Hematopoietic multipotent progenitor cell treated with erythropoietin and hydrocortisone succinate and interleukin-3 and kit ligand, for 15 days (in vitro differentiated cells): ENCODE results near the gene COA1.
"Not testable (repeated sequence)": the region's sequence is repeated elsewhere in the genome, so short reads cannot be mapped to it uniquely, and the experiment has no call there.

ENCODE experiments used
- DNase-seq: peaks from one replicate; pipeline ENCODE4 v3.0.0-alpha.2; 2015; ENCODE audit warnings: low spot score

COA1 gene, protein sequence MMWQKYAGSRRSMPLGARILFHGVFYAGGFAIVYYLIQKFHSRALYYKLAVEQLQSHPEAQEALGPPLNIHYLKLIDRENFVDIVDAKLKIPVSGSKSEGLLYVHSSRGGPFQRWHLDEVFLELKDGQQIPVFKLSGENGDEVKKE

GRCh38 chr7:43729214-43729923, at the start of gene COA1:
Gene COA1, minus strand, starts transcription at chr7:43729523. Its CDS starts 80,909 bp downstream, at chr7:43648614.
- peak; percentile 86 for DNase-seq

DNA sequence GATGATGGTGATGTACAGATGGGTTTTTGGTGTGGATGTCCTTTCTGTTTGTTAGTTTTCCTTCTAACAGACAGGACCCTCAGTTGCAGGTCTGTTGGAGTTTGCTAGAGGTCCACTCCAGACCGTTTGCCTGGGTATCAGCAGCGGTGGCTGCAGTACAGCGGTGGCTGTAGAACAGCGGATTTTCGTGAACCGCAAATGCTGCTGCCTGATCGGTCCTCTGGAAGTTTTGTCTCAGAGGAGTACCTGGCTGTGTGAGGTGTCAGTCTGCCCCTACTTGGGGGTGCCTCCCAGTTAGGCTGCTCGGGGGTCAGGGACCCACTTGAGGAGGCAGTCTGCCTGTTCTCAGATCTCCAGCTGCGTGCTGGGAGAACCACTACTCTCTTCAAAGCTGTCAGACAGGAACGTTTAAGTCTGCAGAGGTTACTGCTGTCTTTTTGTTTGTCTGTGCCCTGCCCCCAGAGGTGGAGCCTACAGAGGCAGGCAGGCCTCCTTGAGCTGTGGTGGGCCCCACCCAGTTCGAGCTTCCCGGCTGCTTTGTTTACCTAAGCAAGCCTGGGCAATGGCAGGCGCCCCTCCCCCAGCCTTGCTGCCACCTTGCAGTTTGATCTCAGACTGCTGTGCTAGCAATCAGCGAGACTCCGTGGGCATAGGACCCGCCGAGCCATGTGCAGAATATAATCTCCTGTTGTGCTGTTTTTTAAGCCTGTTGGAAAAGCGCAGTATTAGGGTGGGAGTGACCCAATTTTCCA, 49.1 kb upstream of the COA1 start:
- not testable (repeated sequence) for DNase-seq

- not testable (repeated sequence) for DNase-seq
Measured at GRCh38 chr7:43775255-43775654, 45.9 kb upstream of the COA1 start.

DNA sequence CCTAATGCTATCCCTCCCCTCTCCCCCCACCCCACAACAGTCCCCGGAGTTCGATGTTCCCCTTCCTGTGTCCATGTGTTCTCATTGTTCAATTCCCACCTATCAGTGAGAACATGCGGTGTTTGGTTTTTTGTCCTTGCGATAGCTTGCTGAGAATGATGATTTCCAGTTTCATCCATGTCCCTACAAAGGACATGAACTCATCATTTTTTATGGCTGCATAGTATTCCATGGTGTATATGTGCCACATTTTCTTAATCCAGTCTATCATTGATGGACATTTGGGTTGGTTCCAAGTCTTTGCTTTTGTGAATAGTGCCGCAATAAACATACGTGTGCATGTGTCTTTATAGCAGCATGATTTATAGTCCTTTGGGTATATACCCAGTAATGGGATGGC, 43.9 kb upstream of the COA1 start:
- not testable (repeated sequence) for DNase-seq

- DNase-seq = no peak
Measured at GRCh38 chr7:43771573-43771972, 42.2 kb upstream of the COA1 start.

DNA sequence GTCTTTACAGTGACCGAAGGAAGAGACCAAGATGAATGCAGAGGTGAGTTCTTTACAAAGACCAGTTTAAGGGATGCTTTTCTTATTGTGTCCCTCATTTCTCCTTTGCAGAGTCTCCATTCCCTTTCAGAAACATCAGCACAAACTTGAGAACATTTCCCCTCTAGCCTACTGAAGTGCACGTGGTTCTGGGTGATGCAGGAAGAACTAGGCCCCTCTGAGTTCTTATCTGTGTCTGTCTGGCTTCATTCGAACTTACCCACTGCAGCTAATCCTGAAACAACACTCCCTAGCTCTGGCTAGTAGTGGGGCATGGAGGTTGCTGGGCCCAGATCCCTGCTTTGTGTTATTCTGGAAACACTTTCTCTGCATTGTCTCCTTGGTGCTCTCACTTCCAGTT, 41.8 kb upstream of the COA1 start:
- DNase-seq = peak; percentile 45

GRCh38 chr7:43769791-43770465, 40.6 kb upstream of the COA1 start:
- DNase-seq = no peak

DNA sequence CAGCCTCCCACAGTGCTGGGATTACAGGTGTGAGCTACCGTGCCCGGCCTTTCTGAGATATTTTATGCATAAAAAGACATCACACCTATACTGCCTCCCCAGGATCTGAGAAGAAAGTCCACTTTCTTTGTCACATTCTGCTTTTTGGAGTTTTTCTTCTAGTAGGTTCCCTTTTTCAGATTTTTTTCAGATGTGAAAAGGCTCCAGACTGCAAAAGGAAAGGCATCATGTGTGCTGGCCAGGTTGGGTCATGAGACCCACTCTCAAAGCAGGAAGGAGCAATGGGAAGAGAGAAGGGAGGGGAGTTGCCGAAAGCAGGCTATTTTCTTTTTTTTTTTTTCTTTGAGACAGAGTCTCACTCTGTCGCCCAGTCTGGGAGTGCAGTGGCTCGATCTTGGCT, 40.0 kb upstream of the COA1 start:
- no peak for DNase-seq

GRCh38 chr7:43768887-43769272, 39.6 kb upstream of the COA1 start:
- peak; percentile 42 for DNase-seq

DNA sequence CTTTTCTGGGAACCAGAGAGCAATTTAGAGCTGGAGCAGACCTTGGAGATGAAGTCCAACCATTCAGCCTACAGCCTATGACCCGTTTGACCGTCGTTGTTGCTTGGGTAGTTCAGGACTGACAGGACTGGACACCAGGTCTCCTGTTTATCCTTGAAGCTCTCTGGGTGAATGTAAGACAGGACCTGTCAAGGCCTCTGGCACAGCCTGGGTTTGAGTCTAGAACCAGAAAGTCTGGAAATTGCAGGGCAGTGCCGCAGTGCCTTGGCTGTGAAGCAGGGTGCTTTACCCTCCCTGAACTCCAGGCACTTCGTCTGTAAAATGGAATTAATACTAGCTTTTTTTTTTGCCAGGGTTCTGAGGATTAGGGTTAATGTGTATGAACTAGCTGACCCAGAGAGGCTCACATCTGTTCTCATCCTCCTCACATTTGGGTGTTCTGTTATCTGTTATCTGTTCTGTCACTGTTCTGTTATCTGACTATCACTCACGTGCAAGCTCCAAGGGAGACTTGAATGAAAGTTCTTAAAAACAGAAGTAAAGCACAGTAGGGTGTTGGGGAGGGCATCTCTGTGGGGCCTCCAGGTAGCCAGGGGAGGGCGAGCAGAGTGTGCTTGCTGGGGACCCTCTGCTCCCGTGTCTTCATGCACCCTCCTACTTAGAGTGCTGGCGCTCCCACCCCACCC, 39.0 kb upstream of the COA1 start:
- peak; percentile 27 for DNase-seq

DNA sequence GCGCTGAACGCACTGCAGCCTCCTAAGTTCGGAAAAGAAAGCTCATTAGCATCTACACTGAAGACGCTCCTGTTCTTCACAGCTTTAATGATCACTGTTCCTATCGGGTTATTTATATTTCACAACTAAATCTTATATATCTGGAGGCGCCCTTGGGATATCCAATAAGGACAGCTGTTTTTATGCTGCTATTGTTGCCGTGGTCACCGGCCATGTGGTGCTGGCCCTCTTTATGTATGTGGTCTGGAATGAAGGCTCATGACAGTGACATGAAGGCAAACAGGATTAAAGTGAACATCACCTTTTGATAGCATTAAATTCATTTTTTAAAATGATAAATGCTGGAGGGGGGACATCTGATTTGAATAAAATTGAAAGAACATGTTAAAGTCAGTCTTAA, 38.0 kb upstream of the COA1 start:
- DNase-seq = no peak

GRCh38 chr7:43766564-43766963, 37.2 kb upstream of the COA1 start:
- DNase-seq = peak; percentile 42

DNA sequence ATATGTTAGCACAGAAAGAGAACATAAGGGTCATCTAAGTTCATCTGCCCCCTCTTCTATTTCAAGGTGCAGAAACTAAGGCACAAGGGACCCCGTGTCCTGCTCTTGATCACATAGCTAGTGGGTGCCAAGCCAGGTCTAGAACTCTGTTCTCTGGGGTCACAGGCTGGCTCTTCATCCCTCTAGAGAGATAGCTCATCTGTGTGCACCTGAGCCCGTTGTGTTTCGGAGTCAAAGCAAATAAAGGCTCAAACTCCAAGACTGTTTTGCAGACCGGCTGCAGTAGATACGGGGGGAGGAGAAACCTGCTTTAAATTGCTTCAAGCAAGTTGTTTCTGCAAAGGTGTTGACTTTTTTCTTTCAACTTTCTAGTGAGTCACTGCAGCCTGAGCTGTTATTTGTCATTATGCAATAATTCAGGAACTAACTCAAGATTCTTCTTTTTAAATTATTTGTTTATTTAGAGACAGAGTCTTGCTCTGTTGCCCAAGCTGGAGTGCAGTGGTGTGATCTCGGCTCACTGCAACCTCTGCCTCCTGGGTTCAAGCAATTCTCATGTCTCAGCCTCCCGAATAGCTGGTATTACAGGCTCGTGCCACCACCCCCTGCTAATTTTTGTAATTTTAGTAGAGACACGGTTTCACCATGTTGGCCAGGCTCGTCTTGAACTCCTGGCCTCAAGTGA, 35.6 kb upstream of the COA1 start:
- peak; percentile 32 for DNase-seq

GRCh38 chr7:43764039-43764761, 34.9 kb upstream of the COA1 start:
- peak; percentile 85 for DNase-seq

DNA sequence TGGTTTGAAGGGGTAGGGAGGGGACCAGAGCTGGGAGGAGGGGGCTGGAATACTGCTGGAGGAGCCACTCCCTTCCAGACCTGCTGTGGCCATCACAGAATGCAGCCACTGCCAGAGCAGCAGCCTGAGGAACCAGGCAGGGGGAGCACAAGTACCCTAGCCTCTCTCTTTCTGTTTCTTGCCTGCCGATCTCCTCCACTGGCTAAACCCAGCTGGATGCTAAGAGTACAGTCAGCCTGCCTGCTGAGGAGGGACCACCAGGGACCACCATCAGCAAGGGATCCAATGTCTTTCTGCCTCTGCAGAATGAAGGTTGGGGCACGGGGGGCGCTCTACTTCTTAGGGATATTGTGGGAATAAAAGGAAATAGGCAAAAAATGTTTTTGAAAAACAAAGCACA, 33.9 kb upstream of the COA1 start:
- no peak for DNase-seq

DNA sequence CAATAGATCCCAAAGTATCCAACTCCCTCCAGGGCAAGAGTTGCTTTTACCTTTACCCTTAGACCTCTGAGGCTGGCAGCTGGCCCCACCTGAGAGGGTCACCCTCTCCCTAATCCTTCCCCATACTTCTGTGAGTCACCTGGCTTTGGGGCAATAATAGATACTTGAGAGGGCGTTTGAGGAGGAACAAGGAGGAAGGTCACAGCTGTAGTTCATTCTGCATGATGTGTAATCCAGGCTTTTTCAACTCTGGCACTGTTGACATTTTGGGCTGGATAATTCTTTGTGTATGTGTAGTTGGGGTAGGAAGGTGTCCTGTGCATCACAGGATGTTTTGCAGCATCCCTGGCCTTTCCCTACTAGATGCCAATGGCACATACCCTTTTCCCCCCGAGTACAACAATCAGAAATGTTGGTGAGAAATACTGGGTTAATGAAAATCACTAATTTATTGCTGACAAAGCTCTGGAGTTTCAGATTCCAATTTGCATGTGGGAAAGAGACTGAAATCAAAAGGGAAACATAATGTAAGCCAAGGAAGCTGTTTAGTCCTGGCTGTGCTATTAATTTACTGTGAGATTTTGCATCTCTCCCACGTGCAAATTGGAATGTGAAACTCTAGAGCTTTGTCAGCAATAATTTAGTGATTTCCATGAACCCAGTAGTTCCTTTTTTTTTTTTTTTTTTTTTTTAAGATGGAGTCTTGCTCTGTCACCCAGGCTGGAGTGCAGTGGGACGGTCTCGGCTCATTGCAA, 32.8 kb upstream of the COA1 start:
- DNase-seq = no peak

GRCh38 chr7:43761382-43761781, 32.1 kb upstream of the COA1 start:
- no peak for DNase-seq

DNA sequence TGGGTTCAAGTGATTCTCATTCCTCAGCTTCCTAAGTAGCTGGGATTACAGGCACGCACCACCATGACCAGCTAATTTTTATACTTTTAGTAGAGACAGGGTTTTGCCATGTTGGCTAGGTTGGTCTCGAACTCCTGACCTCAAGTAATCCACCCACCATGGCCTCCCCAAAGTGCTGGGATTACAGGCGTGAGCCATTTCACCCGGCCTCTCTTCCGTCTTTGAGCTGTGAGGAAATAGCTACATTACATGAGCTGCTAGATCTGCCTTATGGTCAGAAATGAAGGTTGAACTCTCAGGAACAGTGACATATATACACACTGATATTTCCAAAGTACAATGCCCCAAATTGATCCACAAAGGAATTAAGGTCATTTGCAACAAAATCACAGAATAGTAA, 31.5 kb upstream of the COA1 start:
- no peak for DNase-seq

DNA sequence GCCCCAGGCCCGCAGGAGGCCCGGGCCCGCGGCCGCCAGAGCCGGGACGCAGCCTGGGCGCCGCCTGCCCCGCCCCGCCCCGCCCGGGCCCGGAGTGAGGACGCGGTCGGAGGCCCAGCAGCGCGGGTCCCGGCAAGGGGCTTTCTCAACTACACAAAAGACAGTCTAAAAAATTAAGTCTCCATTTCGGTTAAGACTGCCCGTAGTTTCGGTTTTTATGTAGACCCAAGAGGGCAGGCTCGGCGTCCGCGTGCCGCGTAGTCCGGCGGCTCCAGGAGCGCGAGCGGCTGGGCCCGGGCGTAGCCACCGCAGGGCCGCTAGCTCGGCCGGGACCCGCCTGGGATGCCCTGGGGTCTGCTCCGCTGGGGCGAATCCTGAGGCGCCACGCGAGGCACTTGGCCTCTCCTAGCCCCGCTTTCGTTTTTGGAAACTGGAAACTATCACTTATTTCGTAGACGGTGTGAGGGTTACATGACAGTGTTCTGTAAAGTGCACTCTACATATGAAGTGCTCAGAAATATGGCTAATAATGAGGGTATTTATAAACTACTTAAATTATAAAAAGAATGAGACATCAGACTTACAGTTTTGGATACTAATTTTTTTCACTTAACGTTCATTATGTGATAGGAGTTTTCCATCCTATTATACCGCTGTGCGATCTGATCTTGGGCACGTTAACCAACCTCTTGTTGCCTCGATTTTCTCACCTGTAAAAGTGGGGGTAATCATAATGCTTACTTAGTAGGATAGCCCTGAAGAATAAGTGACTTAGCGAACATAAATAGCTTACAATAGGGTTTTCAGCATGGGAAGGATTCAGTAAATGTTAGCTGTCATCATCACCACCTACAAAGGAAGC, 29.7 kb upstream of the COA1 start:
- DNase-seq = peak; percentile 45
